ENCODE data around the gene PLPPR3. TPM values are rescaled to one million over a fixed set of nuclear protein-coding genes. Genes with fewer than 3 reads are reported as not detected.

PLPPR3 gene
- total and polyA plus RNA-seq, 9 of the 15 experiments (the other 6 are each of a cell fraction or from before 2014, with no cell fraction given) = 0.01 to 48.2 (median 8.6) TPM

DNA sequence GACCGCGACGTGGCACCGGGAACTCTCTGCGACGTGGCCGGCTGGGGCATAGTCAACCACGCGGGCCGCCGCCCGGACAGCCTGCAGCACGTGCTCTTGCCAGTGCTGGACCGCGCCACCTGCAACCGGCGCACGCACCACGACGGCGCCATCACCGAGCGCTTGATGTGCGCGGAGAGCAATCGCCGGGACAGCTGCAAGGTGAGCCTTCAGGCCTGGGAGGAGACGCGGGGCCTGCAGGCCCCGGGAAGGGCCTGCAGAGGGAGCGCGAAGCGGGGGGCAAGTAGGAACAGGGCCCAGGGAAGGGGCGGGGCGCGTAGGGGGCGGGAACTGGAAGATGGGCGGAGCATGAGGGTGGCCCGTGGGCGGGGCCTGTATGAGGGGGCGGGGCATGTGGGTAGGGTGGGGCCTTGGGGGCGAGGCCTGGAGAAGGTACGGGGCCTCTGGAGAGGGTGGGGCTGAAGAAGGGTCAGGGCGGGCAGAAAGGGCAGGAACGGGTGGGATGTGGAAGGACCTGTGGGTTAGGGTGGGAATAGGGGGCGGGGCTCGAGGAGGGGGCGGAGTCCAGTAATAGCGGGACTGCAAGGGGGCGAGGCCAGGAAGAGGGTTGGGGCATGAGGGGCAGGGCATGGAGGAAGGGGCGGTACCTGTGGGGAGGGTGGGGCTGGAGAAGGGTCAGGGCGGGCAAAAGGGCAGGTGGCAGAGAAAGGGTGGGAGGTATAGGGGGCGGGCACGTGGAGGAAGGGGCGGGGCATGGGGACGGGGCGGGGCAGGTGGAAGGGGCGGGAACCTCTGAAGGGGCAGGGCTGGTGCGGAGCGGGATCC, 40.2 kb upstream of the PLPPR3 start (continued):
- TF ChIP-seq ZNF318 (IDR thresholded peaks at IDR 0.05; ENCODE audit: borderline replicate concordance in 1 of 2, low read depth in 1 of 2) = no peak
- TF ChIP-seq ESRRA (IDR thresholded peaks at IDR 0.05; ENCODE audit: borderline replicate concordance, low read depth) = peak; percentile 49; the same call in 1 of the 2 replicates
- peak; percentile 79 for TF ChIP-seq ZEB2 (IDR thresholded peaks at IDR 0.05)
- TF ChIP-seq CBFA2T3 (IDR thresholded peaks at IDR 0.05) = peak; percentile 33; the same call in 1 of the 2 replicates
- peak; percentile 86 for TF ChIP-seq VEZF1 (CRISPR knock-in tag; IDR thresholded peaks at IDR 0.05)
- peak; percentile 31; the same call in 1 of the 2 replicates for TF ChIP-seq ZNF143 (CRISPR knock-in tag; IDR thresholded peaks at IDR 0.05)
- peak; percentile 42; the same call in 1 of the 2 replicates for TF ChIP-seq KLF16 (IDR thresholded peaks at IDR 0.05)
- peak; percentile 86 for TF ChIP-seq MYC (IDR thresholded peaks at IDR 0.05; ENCODE audit: low read depth, low read length)
- TF ChIP-seq MYC (CRISPR knock-in tag; IDR thresholded peaks at IDR 0.05; ENCODE audit: borderline replicate concordance, low read depth) = peak; percentile 33; the same call in 1 of the 2 replicates
- TF ChIP-seq CTBP1 (IDR thresholded peaks at IDR 0.05; ENCODE audit: borderline replicate concordance) = peak; percentile 95
- TF ChIP-seq MLLT1 (IDR thresholded peaks at IDR 0.05) = 0 out of 4 replicates have a peak, but pooled peaks of 1 of the 2 experiments have one; percentile 20
- TF ChIP-seq NCOR1 (IDR thresholded peaks at IDR 0.05) = peak; percentile 19; the same call in 1 of the 2 replicates
- TF ChIP-seq ZNF263 (CRISPR knock-in tag; IDR thresholded peaks at IDR 0.05; ENCODE audit: borderline replicate concordance) = peak; percentile 27; the same call in 1 of the 2 replicates
- no peak for TF ChIP-seq NR4A1 (CRISPR knock-in tag; IDR thresholded peaks at IDR 0.05)
- 0 out of 2 replicates have a peak, but pooled peaks have one; percentile 44 for TF ChIP-seq NR4A1 (tag; IDR thresholded peaks at IDR 0.05)
- peak; percentile 90 for TF ChIP-seq HNRNPL (IDR thresholded peaks at IDR 0.05; ENCODE audit: low read depth, low read length)

Measured in K562 (cell line).